SK-N-SH (cell line): ENCODE data around the gene EPOP. TPM values are rescaled to one million over a fixed set of nuclear protein-coding genes. Genes with fewer than 3 reads are reported as not detected.

Experiments
- CTCF ChIA-PET: fragments of 300-600, 350-600 bp; formaldehyde crosslinking; extraction: SDS; loops from one replicate; lab custom pipeline; 2021; lab: Yijun Ruan, JAX
- POLR2A ChIA-PET: fragments of 350-600 bp; sonication (Branson Sonifier 250); formaldehyde crosslinking; extraction: SDS; loops from one replicate; lab custom pipeline; 2020; ENCODE audit warnings: antibody characterized with exemption, inconsistent platforms; lab: Yijun Ruan, JAX
- DNase-seq: peaks from one replicate; pipeline ENCODE4 v3.0.0; 2012
- H2AFZ ChIP-seq: fragments of 200-600 bp; sonication (generic); 2 replicates; pipeline ENCODE4 v1.8.1; 2016; ENCODE audit warnings: antibody characterized with exemption, mild to moderate bottlenecking, low read depth
- H3F3A ChIP-seq: fragments of 200-600 bp; sonication (generic); replicated peaks from 2 replicates; pipeline ENCODE3; 2016; ENCODE audit warnings: antibody characterized with exemption, mild to moderate bottlenecking; ENCODE audit not compliant: insufficient read depth
- H3K27ac ChIP-seq, 2 experiments: fragments of 200-500 bp in 1 of 2; fragments of 200-600 bp in 1 of 2; sonication (Bioruptor generic) in 1 of 2; sonication (generic), shearing (Covaris generic) in 1 of 2; 2 replicates each; pipeline versions ENCODE4 v1.5.1 to v1.6.1; 2014 to 2016; ENCODE audit warnings: low read depth in 2 of 2, inconsistent platforms in 1 of 2, low read length in 1 of 2, mild to moderate bottlenecking in 1 of 2, mixed read lengths in 1 of 2
- H3K27me3 ChIP-seq: fragments of 200-600 bp; sonication (generic), shearing (Covaris generic); 2 replicates; pipeline ENCODE4 v1.6.1; 2016; ENCODE audit warnings: mixed run types; ENCODE audit not compliant: insufficient read depth
- H3K36me3 ChIP-seq, 2 experiments: fragments of 200-500 bp in 1 of 2; fragments of 200-600 bp in 1 of 2; sonication (Bioruptor generic) in 1 of 2; sonication (generic) in 1 of 2; replicated peaks in 1 of 2; 2 replicates each; pipeline versions ENCODE3 to v1.5.1; 2014 to 2016; ENCODE audit warnings: low read length in 1 of 2, mild to moderate bottlenecking in 1 of 2; ENCODE audit not compliant: insufficient read depth in 2 of 2, control insufficient read depth in 1 of 2
- H3K4me1 ChIP-seq, 2 experiments: fragments of 200-500 bp in 1 of 2; fragments of 200-600 bp in 1 of 2; sonication (Bioruptor generic) in 1 of 2; sonication (generic), shearing (Covaris generic) in 1 of 2; 2 replicates each; pipeline versions ENCODE4 v1.5.1 to v1.6.1; 2014 to 2016; ENCODE audit warnings: low read depth in 1 of 2, low read length in 1 of 2, mixed run types in 1 of 2; ENCODE audit not compliant: insufficient read depth in 2 of 2, control insufficient read depth in 1 of 2
- H3K4me2 ChIP-seq: fragments of 200-600 bp; sonication (generic), shearing (Covaris generic); 2 replicates; pipeline ENCODE4 v1.6.1; 2017; ENCODE audit warnings: mixed run types
- H3K4me3 ChIP-seq, 2 experiments: fragments of 200-500 bp in 1 of 2; fragments of 200-600 bp in 1 of 2; sonication (Bioruptor generic) in 1 of 2; sonication (generic), shearing (Covaris generic) in 1 of 2; 2 replicates each; pipeline versions ENCODE4 v1.5.1 to v1.8.1; 2014 to 2016; ENCODE audit warnings: low read depth in 2 of 2, inconsistent platforms in 1 of 2, low read length in 1 of 2, mild to moderate bottlenecking in 1 of 2, mixed read lengths in 1 of 2, moderate library complexity in 1 of 2
- H3K79me2 ChIP-seq: fragments of 200-600 bp; sonication (generic); 2 replicates; pipeline ENCODE4 v1.8.1; 2017; ENCODE audit warnings: mild to moderate bottlenecking; ENCODE audit not compliant: insufficient read depth
- H3K9ac ChIP-seq: fragments of 200-600 bp; sonication (generic); 2 replicates; pipeline ENCODE4 v1.6.1; 2017; ENCODE audit warnings: mixed run types
- H3K9me2 ChIP-seq: fragments of 200-600 bp; sonication (generic); 2 replicates; pipeline ENCODE4 v1.6.1; 2017; ENCODE audit warnings: mixed run types
- H3K9me3 ChIP-seq: fragments of 200-600 bp; sonication (generic); 2 replicates; pipeline ENCODE4 v1.6.1; 2017; ENCODE audit warnings: mixed run types, mild to moderate bottlenecking, moderate library complexity
- H4K20me1 ChIP-seq: fragments of 200-600 bp; sonication (generic); 2 replicates; pipeline ENCODE4 v1.6.1; 2017; ENCODE audit warnings: mild to moderate bottlenecking, mixed run types; ENCODE audit not compliant: insufficient read depth
- CHD2 ChIP-seq: fragments of 150-350 bp; IDR thresholded peaks from 2 replicates; pipeline ENCODE4 v1.6.1; 2018; ENCODE audit warnings: low read length; ENCODE audit not compliant: partially characterized antibody
- EZH2phosphoT487 ChIP-seq: fragments of 200-600 bp; sonication (generic); IDR thresholded peaks from 2 replicates; pipeline ENCODE4 v1.6.1; 2017; ENCODE audit warnings: low read depth, mixed run types, mild to moderate bottlenecking, antibody characterized with exemption, moderate library complexity, borderline replicate concordance
- FOSL2 ChIP-seq: IDR thresholded peaks from 2 replicates; pipeline ENCODE4 v1.4.0; 2012; ENCODE audit warnings: low read depth, mild to moderate bottlenecking, moderate library complexity, borderline replicate concordance
- FOXM1 ChIP-seq: IDR thresholded peaks from 2 replicates; pipeline ENCODE4 v1.4.0; 2012; ENCODE audit warnings: low read depth, mild to moderate bottlenecking
- GABPA ChIP-seq: IDR thresholded peaks from 2 replicates; pipeline ENCODE4 v1.4.0; 2012; ENCODE audit warnings: low read depth, mild to moderate bottlenecking
- NRF1 ChIP-seq: IDR thresholded peaks from 2 replicates; pipeline ENCODE4 v1.6.1; 2012; ENCODE audit warnings: low read depth, mild to moderate bottlenecking, low read length
- RXRA ChIP-seq: IDR thresholded peaks from 2 replicates; pipeline ENCODE4 v1.4.0; 2012; ENCODE audit warnings: low read depth, mild to moderate bottlenecking, borderline replicate concordance
- SIN3A ChIP-seq: IDR thresholded peaks from 2 replicates; pipeline ENCODE4 v1.6.1; 2012; ENCODE audit warnings: low read depth, mild to moderate bottlenecking, low read length, moderate library complexity, borderline replicate concordance
- SMC3 ChIP-seq: IDR thresholded peaks from 2 replicates; pipeline ENCODE4 v1.6.1; 2012; ENCODE audit warnings: low read depth, low read length, improper control_type of control experiment
- TAF1 ChIP-seq: IDR thresholded peaks from 2 replicates; pipeline ENCODE4 v1.6.1; 2012; ENCODE audit warnings: low read depth, mild to moderate bottlenecking, low read length, moderate library complexity, borderline replicate concordance
- TEAD4 ChIP-seq: IDR thresholded peaks from 2 replicates; pipeline ENCODE4 v1.4.0; 2012; ENCODE audit warnings: mild to moderate bottlenecking, borderline replicate concordance; ENCODE audit not compliant: insufficient read depth
- WGBS: methylation state at CpG from one replicate; pipeline ENCODE4 v1.1.6; 2017; ENCODE audit warnings: low lambda C conversion rate; 5-methylcytosine and 5-hydroxymethylcytosine counted together
- polyA plus RNA-seq, 3 experiments: library from polyadenylated mRNA; depleted of rRNA; stranded (reverse); fragments of >200 nt; gene quantifications; 2 replicates each; pipeline ENCODE4 v1.2.3, GENCODE V29; 2012
- TF ChIP-seq, protein P1 (sequence below): IDR thresholded peaks from 2 replicates; pipeline ENCODE4 v1.6.1; 2012; ENCODE audit warnings: mild to moderate bottlenecking, low read depth, low read length, moderate library complexity
- TF ChIP-seq, protein P2 (sequence below): IDR thresholded peaks from 2 replicates; pipeline ENCODE4 v1.4.0; 2012; ENCODE audit warnings: low read depth

EPOP gene
- polyA plus RNA-seq, 1 of the 3 experiments (the other 2 are of a cell fraction): 3.1 TPM

DNA sequence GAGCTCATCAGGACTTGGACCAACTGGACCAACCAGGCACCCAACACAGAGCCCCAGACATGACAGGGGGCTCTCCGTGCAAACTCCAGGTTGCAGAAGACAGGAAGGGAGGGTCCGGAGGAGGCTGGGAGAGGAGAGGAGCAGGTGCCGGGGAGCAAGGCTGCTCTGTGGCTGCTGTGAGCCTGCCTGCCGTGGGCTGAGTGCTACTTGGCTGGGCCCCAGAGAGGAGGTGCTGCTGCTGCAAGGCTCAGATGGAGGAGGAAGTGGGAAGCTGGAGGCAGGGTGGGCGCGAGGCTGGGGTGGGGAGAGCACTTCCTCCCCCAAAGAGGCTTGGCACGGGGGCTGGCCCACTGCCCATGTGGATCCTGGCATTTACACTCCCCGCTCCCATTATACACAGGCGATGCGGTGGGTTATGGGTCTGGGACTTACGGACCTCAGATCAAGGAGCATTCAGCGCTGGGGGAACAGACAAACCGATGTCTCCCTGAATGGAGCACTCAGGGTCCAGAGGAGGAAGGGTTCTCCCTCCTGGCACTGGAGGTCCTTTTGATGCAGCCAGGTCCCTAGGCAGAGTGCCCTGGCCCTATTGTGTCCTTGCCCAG, 15.9 kb downstream of the EPOP start:
- no peak for DNase-seq
- Histone ChIP-seq H3K79me2 (no peaks in the 10 kb centered on the region), H3K36me3 (no peaks in the 10 kb centered on the region), H4K20me1 (no peaks in the 10 kb centered on the region), H3K9ac (no peak overlapping the region), H3K27me3 (peaks cover 11% of the 10 kb centered on the region), H3K9me3 (no peaks in the 10 kb centered on the region), H3K4me2 (no peak overlapping the region), H3K4me1 (peaks cover 0 to 4% of the 10 kb centered on the region in 2 experiments; a peak in 1 of 4 replicates), H3F3A (no peaks in the 10 kb centered on the region), H3K27ac (no peak overlapping the region), H3K4me3 (no peak overlapping the region)
- CTCF ChIA-PET: interaction anchor here (1.4 to 12.2 kb wide), 6 partner anchors 9 to 101 kb away, joined by 4 to 111 read pairs (median 10); partner anchors contain the start of gene SRCIN1
- WGBS: 77% methylated on average over 6 of the region's 13 CpGs
- POLR2A ChIA-PET: no interaction called here
- TF ChIP-seq FOSL2 (no peak), FOXM1 (no peak), SMC3 (no peak), TEAD4 (no peak), RXRA (no peak), TAF1 (no peak), SIN3A (no peak)
- TF ChIP-seq, protein P1, sequence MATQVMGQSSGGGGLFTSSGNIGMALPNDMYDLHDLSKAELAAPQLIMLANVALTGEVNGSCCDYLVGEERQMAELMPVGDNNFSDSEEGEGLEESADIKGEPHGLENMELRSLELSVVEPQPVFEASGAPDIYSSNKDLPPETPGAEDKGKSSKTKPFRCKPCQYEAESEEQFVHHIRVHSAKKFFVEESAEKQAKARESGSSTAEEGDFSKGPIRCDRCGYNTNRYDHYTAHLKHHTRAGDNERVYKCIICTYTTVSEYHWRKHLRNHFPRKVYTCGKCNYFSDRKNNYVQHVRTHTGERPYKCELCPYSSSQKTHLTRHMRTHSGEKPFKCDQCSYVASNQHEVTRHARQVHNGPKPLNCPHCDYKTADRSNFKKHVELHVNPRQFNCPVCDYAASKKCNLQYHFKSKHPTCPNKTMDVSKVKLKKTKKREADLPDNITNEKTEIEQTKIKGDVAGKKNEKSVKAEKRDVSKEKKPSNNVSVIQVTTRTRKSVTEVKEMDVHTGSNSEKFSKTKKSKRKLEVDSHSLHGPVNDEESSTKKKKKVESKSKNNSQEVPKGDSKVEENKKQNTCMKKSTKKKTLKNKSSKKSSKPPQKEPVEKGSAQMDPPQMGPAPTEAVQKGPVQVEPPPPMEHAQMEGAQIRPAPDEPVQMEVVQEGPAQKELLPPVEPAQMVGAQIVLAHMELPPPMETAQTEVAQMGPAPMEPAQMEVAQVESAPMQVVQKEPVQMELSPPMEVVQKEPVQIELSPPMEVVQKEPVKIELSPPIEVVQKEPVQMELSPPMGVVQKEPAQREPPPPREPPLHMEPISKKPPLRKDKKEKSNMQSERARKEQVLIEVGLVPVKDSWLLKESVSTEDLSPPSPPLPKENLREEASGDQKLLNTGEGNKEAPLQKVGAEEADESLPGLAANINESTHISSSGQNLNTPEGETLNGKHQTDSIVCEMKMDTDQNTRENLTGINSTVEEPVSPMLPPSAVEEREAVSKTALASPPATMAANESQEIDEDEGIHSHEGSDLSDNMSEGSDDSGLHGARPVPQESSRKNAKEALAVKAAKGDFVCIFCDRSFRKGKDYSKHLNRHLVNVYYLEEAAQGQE: no peak
- TF ChIP-seq, all 33 proteins: peak for 0
- H3K9me2 ChIP-seq: no peaks in the 10 kb centered on the region
- no peak overlapping the region for H2AFZ ChIP-seq

DNA sequence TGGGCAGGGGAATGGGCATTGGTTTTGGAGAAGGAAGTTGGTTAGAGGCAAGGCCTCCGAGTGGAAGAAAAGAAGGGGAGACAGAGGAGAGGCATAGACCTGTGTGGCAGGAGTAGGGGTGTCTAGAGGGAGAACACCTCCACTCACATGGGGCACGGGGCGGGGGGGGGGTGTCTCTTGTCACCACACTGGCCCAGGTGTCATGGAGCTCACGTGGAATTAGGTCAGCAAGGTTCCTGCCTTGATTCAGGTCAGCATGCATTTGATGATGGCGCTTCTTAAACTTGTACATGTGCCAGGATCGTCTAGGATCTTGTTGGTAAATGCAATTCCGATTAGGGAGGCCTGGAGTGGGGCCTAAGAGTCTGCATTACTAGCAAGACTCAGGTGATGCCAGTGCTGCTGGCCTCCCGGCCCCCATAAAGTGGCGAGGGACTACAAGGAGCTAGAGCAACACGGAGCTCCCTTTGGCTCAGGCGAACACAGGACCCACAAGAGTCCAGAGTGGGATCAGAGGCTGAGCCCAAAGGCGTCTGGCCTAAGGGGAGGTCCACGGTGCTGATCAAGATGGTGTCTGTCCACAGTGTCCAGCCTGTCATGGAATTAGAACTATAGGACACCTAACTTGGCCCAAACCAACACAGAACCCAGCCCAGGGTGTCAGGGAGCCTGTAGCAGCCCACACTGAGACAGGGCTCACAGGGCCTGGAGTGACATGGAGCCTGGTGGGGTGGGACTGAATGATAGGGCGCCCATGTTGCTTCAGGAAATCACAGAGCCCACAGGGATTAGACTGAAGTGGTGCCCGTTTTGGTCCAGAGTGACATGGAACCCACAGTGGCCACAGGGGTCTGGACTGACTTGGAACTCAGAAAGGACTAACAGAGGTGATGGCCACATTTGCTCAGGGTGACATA, 16.7 kb downstream of the EPOP start:
- H3K9me3 ChIP-seq: no peaks in the 10 kb centered on the region
- TF ChIP-seq, protein P2, sequence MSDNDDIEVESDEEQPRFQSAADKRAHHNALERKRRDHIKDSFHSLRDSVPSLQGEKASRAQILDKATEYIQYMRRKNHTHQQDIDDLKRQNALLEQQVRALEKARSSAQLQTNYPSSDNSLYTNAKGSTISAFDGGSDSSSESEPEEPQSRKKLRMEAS: no peak
- no peak for TF ChIP-seq EZH2phosphoT487
- TF ChIP-seq CHD2: no peak
- no peak for TF ChIP-seq NRF1
- no peak for TF ChIP-seq GABPA
- TF ChIP-seq TAF1: no peak
- TF ChIP-seq, protein P1: no peak
- TF ChIP-seq FOXM1: no peak
- no peak overlapping the region for H3K4me3 ChIP-seq
- CTCF ChIA-PET: interaction anchor here (2.6 to 12.2 kb wide), 4 partner anchors 10 to 100 kb away, joined by 8 to 111 read pairs (median 14); partner anchors contain the start of gene SRCIN1
- H3K9ac ChIP-seq: no peak overlapping the region
- POLR2A ChIA-PET: no interaction called here
- no peak overlapping the region for H2AFZ ChIP-seq
- no peaks in the 10 kb centered on the region for H4K20me1 ChIP-seq
- 63% methylated on average over 12 of the region's 15 CpGs for WGBS
- no peaks in the 10 kb centered on the region for H3F3A ChIP-seq
- peaks cover 12% of the 10 kb centered on the region for H3K27me3 ChIP-seq
- H3K79me2 ChIP-seq: no peaks in the 10 kb centered on the region
- H3K4me1 ChIP-seq: peaks cover 0 to 2% of the 10 kb centered on the region in 2 experiments; a peak in 1 of 4 replicates
- H3K4me2 ChIP-seq: no peak overlapping the region
- H3K9me2 ChIP-seq: no peaks in the 10 kb centered on the region
- H3K36me3 ChIP-seq: no peaks in the 10 kb centered on the region
- no peak overlapping the region for H3K27ac ChIP-seq
- DNase-seq: no peak
